Esophagus squamous epithelium (tissue), 4 donors: ENCODE measurements around the gene DNAH2.

Experiments
- POLR2A ChIP-seq, 4 donors: fragments of 450-650 bp; IDR thresholded peaks; one replicate each; pipeline ENCODE4 v1.6.1; 2017; ENCODE audit warnings: antibody characterized with exemption in 4 of 4, mild to moderate bottlenecking in 4 of 4, moderate library complexity in 3 of 4
- TF ChIP-seq, protein P1 (sequence below), 6 experiments: fragments of 450-650 bp in 4 of 6; fragments of 200-600 bp in 2 of 6; sonication (generic) in 2 of 6; IDR thresholded peaks; one replicate each; pipeline ENCODE4 v1.5.1; 2016 to 2019; ENCODE audit warnings: antibody characterized with exemption in 6 of 6, mild to moderate bottlenecking in 4 of 6, moderate library complexity in 4 of 6

DNA sequence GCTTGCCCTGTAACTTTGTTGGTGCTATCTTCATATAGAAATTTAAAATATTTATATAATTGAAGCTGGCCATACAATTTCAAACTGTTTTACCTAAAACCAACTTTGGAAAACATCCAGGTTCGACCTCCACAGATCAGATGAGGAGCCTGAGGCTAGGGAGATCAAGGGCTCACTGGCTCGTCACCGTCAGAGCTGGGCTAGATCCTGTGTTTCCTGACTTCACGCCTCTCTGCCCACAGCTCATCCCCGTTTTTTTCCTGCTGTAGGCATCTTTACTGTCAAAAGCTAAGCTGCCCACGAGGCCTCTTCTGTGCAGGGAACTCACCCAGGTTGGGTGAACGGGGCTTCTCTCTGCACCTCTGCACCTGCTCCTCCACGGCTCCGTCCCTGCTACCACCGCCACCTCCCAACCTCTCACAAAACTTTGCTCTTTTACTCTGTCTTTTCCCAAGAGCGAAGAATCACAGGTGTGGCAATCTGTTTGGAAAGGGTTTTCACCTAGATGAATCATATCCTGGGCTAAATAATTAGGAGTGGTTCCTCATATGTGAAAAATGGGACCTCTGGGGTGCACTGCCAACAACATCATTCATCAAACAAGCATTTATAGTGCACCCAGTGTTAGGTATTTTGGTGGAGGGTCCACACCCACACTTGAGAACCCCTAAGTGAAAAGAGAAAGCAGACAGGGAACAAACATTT, 91.7 kb downstream of the DNAH2 start:
- TF ChIP-seq, protein P1, sequence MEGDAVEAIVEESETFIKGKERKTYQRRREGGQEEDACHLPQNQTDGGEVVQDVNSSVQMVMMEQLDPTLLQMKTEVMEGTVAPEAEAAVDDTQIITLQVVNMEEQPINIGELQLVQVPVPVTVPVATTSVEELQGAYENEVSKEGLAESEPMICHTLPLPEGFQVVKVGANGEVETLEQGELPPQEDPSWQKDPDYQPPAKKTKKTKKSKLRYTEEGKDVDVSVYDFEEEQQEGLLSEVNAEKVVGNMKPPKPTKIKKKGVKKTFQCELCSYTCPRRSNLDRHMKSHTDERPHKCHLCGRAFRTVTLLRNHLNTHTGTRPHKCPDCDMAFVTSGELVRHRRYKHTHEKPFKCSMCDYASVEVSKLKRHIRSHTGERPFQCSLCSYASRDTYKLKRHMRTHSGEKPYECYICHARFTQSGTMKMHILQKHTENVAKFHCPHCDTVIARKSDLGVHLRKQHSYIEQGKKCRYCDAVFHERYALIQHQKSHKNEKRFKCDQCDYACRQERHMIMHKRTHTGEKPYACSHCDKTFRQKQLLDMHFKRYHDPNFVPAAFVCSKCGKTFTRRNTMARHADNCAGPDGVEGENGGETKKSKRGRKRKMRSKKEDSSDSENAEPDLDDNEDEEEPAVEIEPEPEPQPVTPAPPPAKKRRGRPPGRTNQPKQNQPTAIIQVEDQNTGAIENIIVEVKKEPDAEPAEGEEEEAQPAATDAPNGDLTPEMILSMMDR (IDR thresholded peaks at IDR 0.05), result no peak
- no peak for TF ChIP-seq POLR2A (IDR thresholded peaks at IDR 0.05)
